Measurements from ENCODE around the gene PLCB1.

PLCB1 gene

GRCh38 chr20:8306937-8307336 lies 174.9 kb downstream of the PLCB1 start:
- no peak for DNase-seq

DNA sequence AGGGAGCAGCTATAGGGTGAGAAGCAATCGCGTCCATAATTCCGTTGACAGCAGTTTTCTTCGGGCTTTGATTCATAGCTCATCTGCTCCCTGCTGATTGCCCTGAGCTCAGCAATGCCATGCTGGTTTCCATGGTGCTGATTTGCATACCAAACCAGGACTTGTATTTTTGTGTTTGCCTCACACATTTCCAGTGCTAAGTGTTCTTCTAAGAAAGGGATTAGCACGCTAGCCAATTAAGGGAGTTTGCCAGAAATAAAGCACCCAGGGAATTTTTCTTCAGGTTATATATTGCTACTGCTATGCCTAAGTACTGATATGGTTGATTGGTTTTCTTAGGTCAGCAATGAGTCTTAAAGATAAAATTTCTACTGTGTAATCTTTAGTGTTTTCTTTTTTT lies 177.6 kb downstream of the PLCB1 start:
- peak; percentile 32 for DNase-seq

GRCh38 chr20:8310618-8311017 lies 178.6 kb downstream of the PLCB1 start:
- DNase-seq: no peak

GRCh38 chr20:8313073-8313472 lies 181.0 kb downstream of the PLCB1 start:
- DNase-seq: no peak

- DNase-seq: no peak
These were observed 183.8 kb downstream of the PLCB1 start for GRCh38 chr20:8315639-8316573.

DNA sequence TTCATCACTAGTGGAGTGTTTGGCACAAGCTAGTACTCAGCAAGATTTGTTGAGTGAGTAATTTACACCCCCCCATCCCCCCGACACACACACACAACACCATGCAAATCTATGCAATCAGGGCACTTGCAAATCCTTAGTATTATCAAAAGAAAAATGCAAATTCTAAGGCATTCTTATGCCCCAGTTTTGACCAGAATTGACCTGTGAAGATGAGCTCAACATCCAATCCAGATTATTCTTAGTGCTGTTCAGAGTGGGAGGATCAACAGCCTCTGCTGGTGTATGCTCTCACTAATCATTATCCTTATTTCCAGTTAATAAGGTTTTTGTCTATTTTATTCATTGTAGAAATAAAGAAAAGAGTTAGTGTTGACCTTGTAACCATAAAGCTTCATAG lies 185.4 kb downstream of the PLCB1 start:
- DNase-seq: no peak

DNA sequence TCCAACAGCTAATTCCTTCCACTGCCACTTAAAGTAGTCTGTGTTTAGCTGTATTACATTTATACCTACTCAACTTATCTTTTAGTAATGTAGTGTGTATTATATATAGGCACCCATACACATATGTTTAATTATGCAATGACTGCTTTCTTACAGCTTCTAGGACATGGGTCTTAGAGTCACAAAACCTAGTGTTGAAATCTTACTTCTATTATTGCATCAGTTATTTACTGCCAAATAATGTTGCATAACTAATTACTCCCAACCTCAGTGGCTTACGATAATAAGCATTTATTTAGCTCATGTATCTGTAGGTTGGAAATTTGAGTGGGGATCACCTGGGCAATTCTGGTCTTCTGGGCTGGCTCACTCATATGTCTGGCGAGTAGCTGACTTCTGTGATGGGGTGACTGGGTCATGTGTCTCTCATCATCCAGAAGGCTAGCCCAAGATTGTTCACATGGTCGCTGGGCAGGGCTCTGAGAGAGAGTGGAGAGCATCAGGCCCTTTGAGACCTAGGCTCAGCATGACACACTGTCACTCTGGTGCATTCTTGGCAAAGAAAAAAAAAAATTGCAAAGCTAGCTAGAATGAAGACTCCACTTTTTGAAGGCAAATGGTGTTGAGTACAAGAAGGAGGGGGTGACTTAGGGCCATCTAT lies 187.0 kb downstream of the PLCB1 start:
- DNase-seq: no peak

GRCh38 chr20:8320306-8320705 lies 188.2 kb downstream of the PLCB1 start:
- no peak for DNase-seq

DNA sequence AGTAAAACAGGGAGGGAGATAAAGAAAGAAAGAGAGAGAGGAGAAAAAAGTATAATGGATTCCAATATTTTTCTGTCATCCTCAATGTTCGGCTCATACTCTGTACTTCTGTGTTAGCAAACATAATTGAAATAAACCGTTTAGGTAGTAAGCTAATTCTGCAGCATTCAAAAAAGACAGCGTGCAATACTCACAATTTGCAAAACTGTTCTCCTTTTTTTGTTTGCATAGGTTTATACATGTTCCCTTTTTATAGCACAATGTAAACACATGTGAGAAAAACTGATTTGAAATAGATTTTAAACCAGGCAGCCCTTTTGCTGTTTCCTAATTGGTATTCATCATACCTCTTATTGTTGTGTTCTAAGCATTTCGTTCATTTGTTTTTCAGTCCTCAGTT lies 188.9 kb downstream of the PLCB1 start:
- DNase-seq: no peak

GRCh38 chr20:8322662-8323217 lies 190.7 kb downstream of the PLCB1 start:
- DNase-seq: no peak

DNA sequence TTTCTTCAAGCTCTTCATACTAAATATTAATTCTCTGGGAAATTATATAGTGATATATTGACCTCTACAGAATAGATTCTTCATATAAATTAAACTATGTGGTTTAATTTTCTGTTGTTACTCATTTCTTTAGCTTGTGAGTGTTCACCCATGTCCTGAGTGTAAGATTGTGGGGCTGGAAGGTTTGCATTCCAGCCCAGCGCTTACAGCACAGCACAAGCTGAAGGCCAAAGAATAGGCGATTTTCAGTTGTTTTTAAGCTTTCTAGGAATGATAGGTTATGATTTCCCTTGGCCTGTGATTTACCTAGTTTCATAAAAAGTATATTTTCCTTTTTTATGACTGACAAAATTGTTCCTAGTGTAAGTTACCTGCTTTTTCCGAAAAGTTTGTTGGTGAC lies 194.1 kb downstream of the PLCB1 start:
- no peak for DNase-seq

GRCh38 chr20:8326899-8327298 lies 194.8 kb downstream of the PLCB1 start:
- no peak for DNase-seq

DNA sequence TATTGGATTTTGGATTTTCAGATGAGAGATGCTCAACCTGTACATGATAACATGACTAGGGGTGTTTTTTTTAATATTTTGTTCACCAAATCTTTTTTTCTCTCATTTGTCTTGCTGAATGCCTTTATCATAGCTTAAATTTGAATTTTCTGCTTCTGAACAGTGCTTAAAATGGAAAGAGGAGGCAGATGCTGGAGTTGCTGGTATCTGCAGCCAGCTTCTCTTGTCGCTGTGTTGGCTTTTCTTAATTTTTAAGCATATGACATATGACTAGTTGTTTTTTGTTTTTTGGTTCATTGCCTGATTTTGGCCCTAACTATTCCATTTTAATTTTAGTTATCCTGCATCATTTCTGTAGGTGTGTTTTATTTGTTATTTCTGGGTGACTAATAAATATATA lies 196.1 kb downstream of the PLCB1 start:
- DNase-seq: no peak

DNA sequence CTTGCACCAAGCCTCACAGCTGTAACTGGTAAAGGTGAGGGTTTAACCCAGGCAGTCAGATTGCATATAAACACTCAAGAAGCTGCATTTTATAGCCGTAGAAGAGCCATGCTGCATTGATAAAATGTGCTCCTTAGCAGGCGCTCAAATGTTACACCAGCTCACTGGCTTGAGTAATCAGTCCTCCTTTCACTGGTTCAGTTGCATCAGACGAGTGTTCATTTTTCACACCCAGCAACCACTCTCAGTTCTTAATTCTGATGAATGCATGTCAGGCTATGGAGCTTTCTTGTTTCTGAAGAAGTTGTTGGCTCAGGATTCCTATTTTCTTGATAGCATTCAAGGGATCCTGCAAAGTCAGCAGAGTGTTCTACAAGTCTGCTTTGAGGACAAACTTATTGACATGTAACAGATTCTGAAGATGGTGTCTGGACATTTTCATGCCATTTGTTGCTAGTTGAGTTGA lies 198.3 kb downstream of the PLCB1 start:
- DNase-seq: no peak

DNA sequence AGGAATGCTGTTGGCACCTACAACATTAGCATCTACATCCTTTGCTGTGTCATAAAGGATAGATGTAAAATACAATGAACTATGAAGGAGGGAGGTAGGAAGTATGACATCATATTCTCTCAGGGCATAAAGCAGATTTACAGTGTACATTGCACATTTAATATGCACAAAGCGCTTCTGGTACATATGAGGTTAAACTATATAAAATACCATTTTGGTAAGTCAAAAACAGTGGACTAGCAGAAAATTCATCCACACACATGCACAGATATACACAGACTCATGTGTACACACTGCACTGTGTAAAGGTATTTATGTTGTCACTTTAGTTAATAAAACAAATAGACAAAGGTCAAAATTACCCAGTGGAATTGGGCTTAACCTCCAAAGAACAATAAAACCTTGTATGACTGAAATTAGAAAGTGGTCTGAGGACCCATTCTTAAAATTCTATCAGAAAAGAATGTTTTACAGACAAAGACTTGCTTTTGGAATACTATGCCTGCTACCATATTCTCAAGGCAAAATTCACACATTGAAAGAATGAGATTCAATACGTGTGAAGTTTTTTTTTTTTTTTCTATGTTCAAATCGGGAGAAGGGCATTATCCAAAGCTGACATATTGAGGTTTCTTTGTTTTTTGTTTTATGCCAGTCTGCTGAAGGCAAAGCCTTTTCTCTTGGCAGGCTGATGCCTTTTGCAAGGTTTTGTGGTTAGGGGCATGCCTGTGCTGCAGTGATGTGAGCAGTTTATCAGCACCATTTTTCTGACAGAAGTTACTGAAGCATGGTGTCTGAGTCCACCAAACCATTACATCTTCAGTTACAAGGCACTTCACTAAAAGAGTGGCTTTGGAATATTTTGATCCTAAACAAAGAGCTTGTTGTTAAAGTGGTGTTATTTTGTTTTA lies 199.0 kb downstream of the PLCB1 start:
- DNase-seq: peak; percentile 74

DNA sequence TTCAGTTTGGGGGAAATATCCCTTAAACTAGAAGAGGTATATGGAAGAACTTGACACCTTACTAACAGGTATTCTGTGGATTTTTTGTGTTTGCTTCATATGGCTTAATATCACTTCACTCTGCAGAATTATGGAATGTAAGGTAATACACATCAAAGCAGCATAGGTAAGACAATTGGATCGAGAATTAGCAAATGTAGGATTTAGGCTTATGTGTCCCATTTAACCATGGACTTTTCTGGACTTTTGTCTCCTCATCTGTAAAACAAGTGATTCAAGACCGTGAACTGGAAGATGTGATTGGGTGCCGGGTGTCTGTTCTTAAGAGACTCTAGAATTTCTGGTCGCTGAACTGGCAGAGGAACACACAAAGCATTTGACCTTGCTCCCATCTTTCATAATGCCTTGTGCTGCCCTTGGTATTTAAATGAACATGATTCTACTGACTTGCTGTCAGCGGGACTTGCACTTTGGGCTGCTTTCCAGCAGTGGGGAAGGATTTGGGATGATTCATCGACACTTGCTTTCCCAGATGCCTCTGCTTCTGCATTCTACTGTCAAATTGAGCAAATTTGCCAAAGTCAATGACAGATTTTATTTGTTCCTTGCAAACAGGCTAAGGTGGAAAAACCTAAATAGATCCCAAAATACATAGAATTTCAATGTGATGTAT lies 199.8 kb downstream of the PLCB1 start:
- peak; percentile 34 for DNase-seq

DNA sequence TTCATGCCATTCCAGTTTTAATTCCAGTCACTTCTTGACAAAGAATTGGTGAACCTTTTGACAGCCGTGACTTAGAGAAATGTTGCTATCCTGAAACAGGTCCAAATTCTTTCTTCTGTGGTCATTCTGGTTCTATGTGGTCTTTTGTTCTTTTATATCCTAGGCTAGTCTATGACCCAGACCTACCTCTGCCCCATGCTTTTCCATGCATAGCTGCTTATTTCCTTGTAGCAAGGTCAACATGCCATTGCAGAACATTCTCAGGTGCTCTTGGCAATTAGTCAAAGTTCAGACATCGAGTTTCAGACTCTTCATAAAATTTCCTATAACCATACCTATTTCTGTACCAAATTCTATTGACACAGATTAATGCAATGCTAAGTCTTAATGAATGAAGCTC lies 202.6 kb downstream of the PLCB1 start:
- DNase-seq: no peak

DNA sequence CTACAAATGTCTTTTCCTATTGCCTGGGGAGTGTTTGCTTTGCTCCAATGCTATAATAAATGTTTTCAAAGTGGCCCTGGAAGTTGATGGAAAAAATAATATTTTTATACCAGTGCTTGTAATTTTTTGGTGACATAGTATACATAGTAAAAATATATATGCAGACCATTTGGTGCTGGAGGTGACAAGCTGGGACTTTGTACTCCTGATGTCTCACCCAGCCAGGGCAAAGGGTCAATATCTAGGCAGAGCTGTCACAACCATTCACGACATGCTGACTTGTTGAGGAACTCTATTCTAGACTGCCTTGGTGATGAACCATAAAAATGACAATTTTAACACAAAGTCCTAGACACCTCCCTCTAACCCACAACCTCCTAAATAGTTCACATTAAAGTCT lies 203.0 kb downstream of the PLCB1 start:
- DNase-seq: no peak

DNA sequence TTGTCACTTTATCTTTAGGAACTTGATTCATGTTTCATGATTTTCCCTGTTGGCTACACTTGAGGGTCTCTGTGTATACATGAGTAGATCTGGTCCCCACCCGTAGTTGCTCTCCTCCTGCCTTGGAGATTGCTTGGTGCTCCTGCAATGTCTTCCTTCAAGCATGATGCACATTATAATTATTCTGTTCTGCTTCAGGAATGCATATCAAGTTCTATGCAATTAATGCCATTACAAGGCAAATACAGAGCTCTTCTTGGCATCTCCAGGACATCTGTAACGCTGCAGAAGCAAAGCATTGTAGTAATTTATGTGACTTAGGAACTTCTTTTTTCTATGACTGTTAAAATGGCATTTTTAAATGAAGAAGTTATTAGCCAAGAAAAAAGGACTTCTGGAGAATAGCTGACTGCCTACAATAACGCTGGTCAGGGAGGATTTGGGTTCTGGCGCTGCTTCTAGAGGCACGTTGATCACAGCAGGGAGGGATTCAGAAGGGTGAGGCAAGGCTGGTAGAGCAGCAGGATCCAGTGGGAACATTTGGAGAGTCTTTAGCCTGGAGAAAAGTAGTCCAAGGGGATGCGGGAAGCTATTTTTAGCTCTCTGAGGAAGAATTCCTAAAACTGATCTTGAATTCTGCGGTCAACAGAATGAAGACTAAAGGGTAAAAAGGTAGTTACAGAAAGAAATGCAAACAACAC lies 203.6 kb downstream of the PLCB1 start:
- no peak for DNase-seq

DNA sequence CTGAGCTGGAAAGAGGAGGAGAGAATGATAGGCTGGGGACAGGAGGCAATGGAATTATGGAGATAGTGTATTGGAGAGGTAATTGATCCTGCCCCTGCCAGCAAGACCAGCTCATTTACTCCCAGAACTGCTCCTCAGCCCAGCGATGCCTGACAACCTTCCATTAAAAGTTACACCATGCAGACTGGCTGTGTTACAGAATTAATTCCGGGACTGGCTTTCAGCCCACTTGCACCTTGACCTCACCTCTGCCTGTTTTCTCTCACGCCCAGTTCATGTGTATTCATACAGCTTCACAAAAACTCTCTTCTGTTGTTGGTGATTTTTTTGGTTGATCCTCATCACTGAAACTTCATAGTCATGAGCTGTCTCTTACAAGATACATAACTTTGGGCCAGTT lies 207.3 kb downstream of the PLCB1 start:
- DNase-seq: no peak

DNA sequence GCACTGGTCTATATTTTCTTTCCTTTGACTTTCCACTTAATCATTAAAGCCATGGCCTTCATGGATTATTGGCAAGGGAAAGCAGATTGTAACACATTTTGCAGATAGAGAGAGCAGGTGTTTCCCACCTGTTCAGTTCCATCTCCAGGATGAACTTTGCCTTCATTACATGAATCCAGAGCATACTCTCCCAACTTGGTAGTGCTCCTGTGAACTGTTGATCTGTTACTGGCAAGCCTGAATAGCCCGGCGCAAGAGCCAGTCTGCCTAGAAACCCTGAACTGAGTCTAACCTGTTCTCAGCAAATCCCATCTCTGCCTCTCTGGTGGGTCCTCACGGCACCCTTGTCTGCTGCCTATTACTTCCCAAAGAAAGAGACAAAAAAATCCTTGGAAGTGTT lies 210.3 kb downstream of the PLCB1 start:
- no peak for DNase-seq

GRCh38 chr20:8344106-8344505 lies 212.0 kb downstream of the PLCB1 start:
- DNase-seq: no peak
